OCI-LY1 (cell line): ENCODE data around the gene RALBP1.

ENCODE experiments used
- CTCF ChIP-seq: fragments of 200-600 bp; sonication (generic), shearing (Covaris generic); IDR thresholded peaks from 2 replicates; pipeline ENCODE4 v1.5.1; 2017; ENCODE audit warnings: mild to moderate bottlenecking, antibody characterized with exemption, low read length, moderate library complexity, mixed read lengths
- EZH2 ChIP-seq: fragments of 200-600 bp; sonication (generic), shearing (Covaris generic); IDR thresholded peaks from 2 replicates; pipeline ENCODE4 v1.8.0; 2017; ENCODE audit warnings: borderline replicate concordance, mixed run types, mild to moderate bottlenecking, antibody characterized with exemption, low read length, moderate library complexity, mixed read lengths

- TF ChIP-seq CTCF (peak; percentile 41; the same call in 1 of the 2 replicates), EZH2 (no peak)
These were observed 968 bp upstream of the RALBP1 start for GRCh38 chr18:9474108-9474982.
